ENCODE data around the gene SNX25.

The SNX25 gene

GRCh38 chr4:185394568-185395237 lies 185.3 kb downstream of the SNX25 start:
- DNase-seq (ENCODE audit: extremely low spot score, insufficient read length, low read depth) (no peak), FAIRE-seq (peak; percentile 42)

- FAIRE-seq (peak; percentile 81), DNase-seq (ENCODE audit: extremely low spot score, insufficient read length, low read depth) (no peak)
Measured at GRCh38 chr4:185395238-185395955, 186.0 kb downstream of the SNX25 start, which contains the start of gene LRP2BP. TSS of gene LRP2BP (minus strand) at chr4:185395924. CDS start at chr4:185378186, 17,738 bp downstream.

- DNase-seq (ENCODE audit: extremely low spot score, insufficient read length, low read depth) (peak; percentile 98), FAIRE-seq (peak; percentile 99)
Measured at GRCh38 chr4:185395956-185396723, 186.7 kb downstream of the SNX25 start.

- FAIRE-seq (no peak), DNase-seq (ENCODE audit: extremely low spot score, insufficient read length, low read depth) (no peak)
Measured at GRCh38 chr4:185396724-185397385, 187.5 kb downstream of the SNX25 start, which contains the start of gene ANKRD37. TSS of gene ANKRD37 (plus strand) at chr4:185396841. CDS start at chr4:185396924, 83 bp downstream.

GRCh38 chr4:185398618-185399017 lies 189.2 kb downstream of the SNX25 start:
- DNase-seq (ENCODE audit: extremely low spot score, insufficient read length, low read depth) (no peak), FAIRE-seq (peak; percentile 47)

- DNase-seq (ENCODE audit: extremely low spot score, insufficient read length, low read depth) (no peak), FAIRE-seq (no peak)
Measured at GRCh38 chr4:185399466-185399865, 190.1 kb downstream of the SNX25 start.

GRCh38 chr4:185404031-185404430 lies 194.6 kb downstream of the SNX25 start:
- DNase-seq (ENCODE audit: extremely low spot score, insufficient read length, low read depth) (no peak), FAIRE-seq (no peak)

GRCh38 chr4:185405296-185405999 lies 196.1 kb downstream of the SNX25 start:
- FAIRE-seq (peak; percentile 75), DNase-seq (ENCODE audit: extremely low spot score, insufficient read length, low read depth) (no peak)

GRCh38 chr4:185408432-185408831 lies 199.0 kb downstream of the SNX25 start:
- DNase-seq (ENCODE audit: extremely low spot score, insufficient read length, low read depth) (no peak), FAIRE-seq (no peak)

GRCh38 chr4:185411849-185412248 lies 202.5 kb downstream of the SNX25 start:
- FAIRE-seq (no peak), DNase-seq (ENCODE audit: extremely low spot score, insufficient read length, low read depth) (no peak)

- no peak for FAIRE-seq
- DNase-seq (ENCODE audit: extremely low spot score, insufficient read length, low read depth), result no peak
Measured at GRCh38 chr4:185412412-185412811, 203.0 kb downstream of the SNX25 start.
